Astrocyte of the spinal cord (primary cell): ENCODE results near the gene PTPN6.

Source experiments
- DNase-seq: peaks from one replicate; pipeline ENCODE4 v3.0.0; 2011; ENCODE audit warnings: low read depth, low spot score
- H3K4me3 ChIP-seq: 2 replicates; pipeline ENCODE4 v1.5.1; 2011; ENCODE audit warnings: low read depth, mild to moderate bottlenecking, low read length, moderate library complexity
- in situ Hi-C: cut with HindIII; loops from 2 replicates; pipeline ENCODE4 v1.10.0; 2017; ENCODE audit warnings: low sequenced_read_pairs
- TF ChIP-seq, protein P1 (sequence below): IDR thresholded peaks from 2 replicates; pipeline ENCODE4 v1.5.1; 2012; ENCODE audit warnings: low read depth, mild to moderate bottlenecking, low read length, inconsistent platforms

Gene PTPN6

DNA sequence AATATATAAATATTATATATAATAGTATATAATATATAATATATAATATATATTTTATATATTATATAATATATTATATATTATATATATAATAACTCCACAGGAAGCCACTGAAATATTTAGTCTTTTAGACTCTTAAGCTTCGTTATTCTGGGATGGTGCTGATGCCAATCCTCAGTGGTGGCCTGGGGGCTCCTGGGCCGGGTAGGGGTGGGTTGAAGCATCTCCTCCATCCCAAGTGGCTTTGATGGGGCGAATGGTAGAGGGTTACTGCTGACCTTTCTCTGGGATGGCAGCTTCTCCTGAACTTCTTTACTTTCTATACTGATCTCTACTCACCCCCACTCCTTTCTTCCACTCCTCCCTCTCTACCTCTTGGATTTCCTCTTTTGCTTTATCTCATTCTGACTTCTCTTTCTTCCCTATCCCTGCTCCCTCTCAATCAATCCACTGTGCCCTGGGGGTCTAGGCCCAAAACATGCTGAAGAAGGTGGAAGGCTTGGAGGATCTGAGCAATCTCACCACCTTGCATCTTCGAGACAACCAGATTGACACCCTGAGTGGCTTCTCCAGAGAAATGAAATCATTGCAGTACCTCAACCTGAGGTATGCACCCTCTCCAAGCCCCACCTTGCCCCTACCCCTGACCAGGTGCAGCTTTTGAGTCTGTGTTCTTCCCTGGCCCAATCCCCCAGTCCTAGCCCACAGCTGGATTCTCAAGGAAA lies 41.6 kb upstream of the PTPN6 start:
- in situ Hi-C loops = no loop called here
- DNase-seq = no peak
- TF ChIP-seq, protein P1, sequence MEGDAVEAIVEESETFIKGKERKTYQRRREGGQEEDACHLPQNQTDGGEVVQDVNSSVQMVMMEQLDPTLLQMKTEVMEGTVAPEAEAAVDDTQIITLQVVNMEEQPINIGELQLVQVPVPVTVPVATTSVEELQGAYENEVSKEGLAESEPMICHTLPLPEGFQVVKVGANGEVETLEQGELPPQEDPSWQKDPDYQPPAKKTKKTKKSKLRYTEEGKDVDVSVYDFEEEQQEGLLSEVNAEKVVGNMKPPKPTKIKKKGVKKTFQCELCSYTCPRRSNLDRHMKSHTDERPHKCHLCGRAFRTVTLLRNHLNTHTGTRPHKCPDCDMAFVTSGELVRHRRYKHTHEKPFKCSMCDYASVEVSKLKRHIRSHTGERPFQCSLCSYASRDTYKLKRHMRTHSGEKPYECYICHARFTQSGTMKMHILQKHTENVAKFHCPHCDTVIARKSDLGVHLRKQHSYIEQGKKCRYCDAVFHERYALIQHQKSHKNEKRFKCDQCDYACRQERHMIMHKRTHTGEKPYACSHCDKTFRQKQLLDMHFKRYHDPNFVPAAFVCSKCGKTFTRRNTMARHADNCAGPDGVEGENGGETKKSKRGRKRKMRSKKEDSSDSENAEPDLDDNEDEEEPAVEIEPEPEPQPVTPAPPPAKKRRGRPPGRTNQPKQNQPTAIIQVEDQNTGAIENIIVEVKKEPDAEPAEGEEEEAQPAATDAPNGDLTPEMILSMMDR = no peak
- no peak overlapping the region for H3K4me3 ChIP-seq

DNA sequence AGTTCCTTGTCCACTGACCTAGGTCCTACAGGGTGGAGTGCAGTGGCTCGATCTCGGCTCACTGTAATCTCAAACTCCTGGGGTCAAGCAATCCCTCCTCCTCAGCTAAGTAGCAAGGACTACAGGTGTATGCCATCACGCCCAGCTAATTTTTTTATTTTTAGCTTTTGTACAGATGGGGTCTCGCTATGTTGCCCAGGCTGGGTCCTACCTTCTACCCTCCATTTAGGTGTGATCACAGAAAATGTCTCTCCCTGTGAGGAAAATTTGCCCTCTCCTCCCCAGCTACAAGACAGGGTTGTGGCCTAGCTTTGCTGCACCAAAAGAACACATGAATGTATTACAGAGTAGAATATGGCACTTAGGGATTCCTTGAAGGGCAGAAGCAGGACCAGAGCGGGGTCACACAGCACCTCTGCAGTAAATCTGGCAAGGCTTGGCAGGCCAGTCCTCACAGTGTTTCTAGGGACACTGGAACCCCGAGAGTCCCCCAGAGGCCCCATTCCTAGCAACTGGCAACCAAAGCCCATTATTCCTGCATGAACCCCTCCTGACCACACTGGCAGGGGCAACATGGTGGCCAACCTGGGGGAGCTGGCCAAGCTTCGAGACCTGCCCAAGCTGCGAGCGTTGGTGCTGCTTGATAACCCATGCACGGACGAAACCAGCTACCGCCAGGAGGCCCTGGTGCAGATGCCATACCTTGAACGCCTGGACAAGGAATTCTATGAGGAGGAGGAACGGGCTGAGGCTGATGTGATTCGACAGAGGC lies 38.8 kb upstream of the PTPN6 start:
- TF ChIP-seq, protein P1 = no peak
- no peak for DNase-seq
- H3K4me3 ChIP-seq = no peak overlapping the region
- in situ Hi-C loops = no loop called here

DNA sequence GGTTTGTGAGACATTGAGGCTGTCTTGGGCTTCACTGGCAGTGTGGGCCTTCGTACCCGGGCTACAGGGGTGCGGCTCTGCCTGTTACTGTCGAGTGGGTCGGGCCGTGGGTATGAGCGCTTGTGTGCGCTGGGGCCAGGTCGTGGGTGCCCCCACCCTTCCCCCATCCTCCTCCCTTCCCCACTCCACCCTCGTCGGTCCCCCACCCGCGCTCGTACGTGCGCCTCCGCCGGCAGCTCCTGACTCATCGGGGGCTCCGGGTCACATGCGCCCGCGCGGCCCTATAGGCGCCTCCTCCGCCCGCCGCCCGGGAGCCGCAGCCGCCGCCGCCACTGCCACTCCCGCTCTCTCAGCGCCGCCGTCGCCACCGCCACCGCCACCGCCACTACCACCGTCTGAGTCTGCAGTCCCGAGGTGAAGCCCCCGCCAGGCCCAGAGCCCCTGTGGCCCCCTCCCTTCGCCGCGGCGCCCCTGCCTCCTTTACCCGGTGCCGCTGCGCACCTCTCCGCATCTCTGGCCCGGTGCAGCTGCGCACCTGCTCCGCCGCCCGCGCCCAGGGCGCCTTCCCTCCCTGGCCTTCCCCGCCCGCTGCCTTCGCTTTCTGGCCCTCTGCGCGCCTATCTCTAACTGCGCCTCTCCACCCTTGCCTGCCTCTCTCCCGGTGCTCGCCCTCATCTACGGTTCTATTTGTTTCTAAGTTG lies 36.8 kb upstream of the PTPN6 start, which contains the start of gene ENO2:
Gene ENO2, plus strand, starts transcription at position 335 of the 701 bp plus-strand sequence. CDS start 1,253 bp downstream, outside the sequence.
- TF ChIP-seq, protein P1 = no peak
- peak within 1 kb of the TSS; percentile 60 for H3K4me3 ChIP-seq
- peak; percentile 62 for DNase-seq
- in situ Hi-C loops = no loop called here

DNA sequence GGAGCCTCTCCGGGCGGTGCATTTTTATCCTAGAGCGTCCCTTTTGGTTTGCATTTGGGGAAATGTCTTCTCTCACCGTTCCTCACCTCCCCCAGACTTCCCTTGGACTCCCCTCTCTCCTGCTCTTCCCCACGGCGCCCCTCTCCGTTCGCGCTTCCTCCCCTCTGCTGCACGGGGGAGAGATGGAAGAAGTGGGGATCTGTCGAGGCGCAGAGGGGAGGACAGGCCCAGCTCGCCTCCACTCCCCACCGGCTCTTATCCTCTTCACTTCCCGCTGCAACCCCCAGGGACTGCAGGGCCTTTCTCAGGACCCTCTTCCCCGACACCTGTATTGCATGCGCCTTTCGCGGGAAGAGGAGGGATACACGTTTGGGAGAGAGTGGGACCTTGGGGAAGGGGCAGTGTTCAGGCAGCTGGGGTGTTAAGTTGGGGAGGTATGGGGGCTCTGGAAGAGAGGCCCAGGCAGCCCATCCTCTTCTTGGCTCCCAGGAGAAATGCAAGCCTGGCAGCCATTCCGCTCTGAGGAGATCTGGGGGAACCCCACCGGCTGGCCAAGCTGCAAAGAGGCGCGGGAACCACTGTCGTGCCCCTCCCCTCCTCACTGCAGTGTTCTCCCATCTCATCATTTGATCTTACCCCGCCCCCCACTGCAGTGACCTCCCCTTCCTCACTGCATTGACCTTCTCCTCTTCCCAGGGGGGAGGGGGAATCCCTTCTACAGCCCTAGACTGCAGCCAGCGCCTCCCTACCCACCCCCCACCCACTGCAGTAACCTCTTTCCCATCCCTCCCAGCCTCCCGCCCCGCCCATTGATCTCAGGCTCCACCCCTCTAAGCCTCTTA lies 36.0 kb upstream of the PTPN6 start:
- peak overlapping the region; percentile 60 for H3K4me3 ChIP-seq

DNA sequence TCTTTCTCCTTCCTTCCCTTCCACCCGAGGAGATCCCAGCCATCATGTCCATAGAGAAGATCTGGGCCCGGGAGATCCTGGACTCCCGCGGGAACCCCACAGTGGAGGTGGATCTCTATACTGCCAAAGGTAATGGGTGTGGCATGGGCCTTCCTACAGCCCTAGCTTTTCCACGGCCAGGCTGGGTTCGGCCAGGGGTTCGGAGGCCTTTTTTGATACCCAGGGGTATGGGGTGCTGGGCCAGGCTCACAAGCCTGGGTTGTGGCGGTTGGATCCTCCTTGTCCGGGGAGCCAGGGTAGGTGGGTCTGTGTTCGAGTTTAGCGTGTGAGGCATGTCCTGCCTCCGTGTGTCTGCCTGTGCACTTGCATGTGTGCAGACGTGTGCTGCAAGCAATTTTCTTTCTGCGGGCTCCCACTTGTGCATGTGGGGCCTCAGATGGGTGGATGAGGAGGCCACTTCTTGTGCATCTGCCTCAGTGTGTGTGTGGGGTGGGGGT lies 35.3 kb upstream of the PTPN6 start:
- peak overlapping the region; percentile 60 for H3K4me3 ChIP-seq

More for the DNA sequence above, 36.0 kb upstream of the PTPN6 start:
- in situ Hi-C loops = no loop called here
- no peak for DNase-seq
- TF ChIP-seq, protein P1 = no peak

More for the DNA sequence above, 35.3 kb upstream of the PTPN6 start:
- TF ChIP-seq, protein P1 = no peak
- in situ Hi-C loops = no loop called here
- DNase-seq = no peak
